Small intestine (tissue), 7 donors: ENCODE measurements around the gene SCP2D1. TPM values are rescaled to one million over a fixed set of nuclear protein-coding genes. Genes with fewer than 3 reads are reported as not detected.

Experiments
- DNase-seq, 2 donors: peaks; one replicate each; pipeline versions ENCODE4 v3.0.0 to v3.0.0-alpha.2; 2013
- FAIRE-seq: peaks from 2 replicates; lab custom pipeline; 2012; peaks lifted over from hg19 to GRCh38; lab: Jason Lieb, UNC
- H3K27ac ChIP-seq, 3 donors: one replicate each; pipeline ENCODE4 v1.5.1; 2013; ENCODE audit warnings: low read length in 2 of 3, mild to moderate bottlenecking in 2 of 3, control low read depth in 1 of 3, inconsistent platforms in 1 of 3, low read depth in 1 of 3, moderate library complexity in 1 of 3
- H3K27me3 ChIP-seq, 3 donors: one replicate each; pipeline ENCODE4 v1.6.1; 2013; ENCODE audit warnings: low read length in 3 of 3, inconsistent platforms in 1 of 3; ENCODE audit not compliant: control insufficient read depth in 3 of 3, insufficient read depth in 3 of 3
- H3K36me3 ChIP-seq, 3 donors: one replicate each; pipeline ENCODE4 v1.6.1; 2013; ENCODE audit warnings: low read length in 3 of 3, inconsistent platforms in 1 of 3, low read depth in 1 of 3, mild to moderate bottlenecking in 1 of 3, moderate library complexity in 1 of 3; ENCODE audit not compliant: control insufficient read depth in 3 of 3, insufficient read depth in 2 of 3
- H3K4me1 ChIP-seq, 3 donors: one replicate each; pipeline ENCODE4 v1.6.1; 2013; ENCODE audit warnings: low read length in 2 of 3, inconsistent platforms in 1 of 3, low read depth in 1 of 3, mild to moderate bottlenecking in 1 of 3, moderate library complexity in 1 of 3; ENCODE audit not compliant: control insufficient read depth in 3 of 3, insufficient read depth in 2 of 3
- H3K4me3 ChIP-seq, 3 donors: one replicate each; pipeline ENCODE4 v1.5.1; 2013; ENCODE audit warnings: low read length in 3 of 3, control low read depth in 1 of 3, inconsistent platforms in 1 of 3, low read depth in 1 of 3, mild to moderate bottlenecking in 1 of 3, moderate library complexity in 1 of 3
- H3K9me3 ChIP-seq, 2 donors: one replicate each; pipeline ENCODE4 v1.6.1; 2013; ENCODE audit warnings: low read depth in 1 of 2, low read length in 1 of 2; ENCODE audit not compliant: control insufficient read depth in 2 of 2, insufficient read depth in 1 of 2
- WGBS, 3 donors: extraction: QIAGEN DNeasy Blood & Tissue Kit; methylation state at CpG; one replicate each; pipeline ENCODE4 v1.1.7; 2013; 5-methylcytosine and 5-hydroxymethylcytosine counted together
- polyA plus RNA-seq, 4 donors: library from polyadenylated mRNA; stranded (reverse) in 3 of 4; unstranded in 1 of 4; fragments of 200-250 nt in 3 of 4; fragments of 120-200 nt in 1 of 4; gene quantifications; one replicate each; pipeline versions ENCODE4 v1.2.1 to v1.2.3, GENCODE V29; 2013
- donor health status: healthy with polysubstance abuse.
- donor health status: control.
- donor health status: control.
- donor health status: Bipolar disorder and iron deficiency.
- donor health status: healthy.

The SCP2D1 gene
- polyA plus RNA-seq, 4 donors, result not detected

- no peak for DNase-seq
- Histone ChIP-seq H3K36me3 (no peaks in the 10 kb centered on the region), H3K4me3 (no peak overlapping the region), H3K4me1 (no peaks in the 10 kb centered on the region), H3K9me3 (no peaks in the 10 kb centered on the region), H3K27me3 (no peaks in the 10 kb centered on the region), H3K27ac (no peak overlapping the region)
- 56 to 81% (median 74%) methylated on average over 3 of the region's 3 CpGs for WGBS, 3 donors
- FAIRE-seq, result no peak
These were observed 35.5 kb downstream of the SCP2D1 start for GRCh38 chr20:18849131-18849530.

- Histone ChIP-seq H3K9me3 (no peaks in the 10 kb centered on the region), H3K4me3 (no peak overlapping the region), H3K36me3 (no peaks in the 10 kb centered on the region), H3K27me3 (no peaks in the 10 kb centered on the region), H3K27ac (no peak overlapping the region), H3K4me1 (no peaks in the 10 kb centered on the region)
- no peak for FAIRE-seq
- DNase-seq, result no peak
These were observed 38.0 kb downstream of the SCP2D1 start for GRCh38 chr20:18851629-18852028.

- DNase-seq (no peak), FAIRE-seq (no peak)
- H3K27ac ChIP-seq, result no peak overlapping the region
- 78 to 85% (median 80%) methylated on average over 3 of the region's 3 CpGs for WGBS, 3 donors
- H3K27me3 ChIP-seq, result no peaks in the 10 kb centered on the region
- H3K9me3 ChIP-seq, result no peaks in the 10 kb centered on the region
- H3K4me3 ChIP-seq, result no peak overlapping the region
- H3K36me3 ChIP-seq, result no peaks in the 10 kb centered on the region
- no peaks in the 10 kb centered on the region for H3K4me1 ChIP-seq
These were observed 38.7 kb downstream of the SCP2D1 start for GRCh38 chr20:18852318-18852717.

- WGBS, 3 donors, result 76 to 90% (median 81%) methylated on average over 4 of the region's 4 CpGs
- H3K4me3 ChIP-seq, result no peak overlapping the region
- H3K27ac ChIP-seq, result no peak overlapping the region
- H3K4me1 ChIP-seq, result no peaks in the 10 kb centered on the region
- H3K27me3 ChIP-seq, result no peaks in the 10 kb centered on the region
- no peaks in the 10 kb centered on the region for H3K36me3 ChIP-seq
- no peak for DNase-seq
- FAIRE-seq, result no peak
- H3K9me3 ChIP-seq, result no peaks in the 10 kb centered on the region
These were observed 39.6 kb downstream of the SCP2D1 start for GRCh38 chr20:18853216-18853615.

- DNase-seq (no peak), FAIRE-seq (no peak)
- no peaks in the 10 kb centered on the region for H3K27me3 ChIP-seq
- H3K4me3 ChIP-seq, result no peak overlapping the region
- no peak overlapping the region for H3K27ac ChIP-seq
- no peaks in the 10 kb centered on the region for H3K36me3 ChIP-seq
- 48 to 86% (median 66%) methylated on average over 2 of the region's 2 CpGs for WGBS, 3 donors
- no peaks in the 10 kb centered on the region for H3K4me1 ChIP-seq
- no peaks in the 10 kb centered on the region for H3K9me3 ChIP-seq
These were observed 40.5 kb downstream of the SCP2D1 start for GRCh38 chr20:18853946-18854646.

GRCh38 chr20:18855882-18856281 lies 42.3 kb downstream of the SCP2D1 start:
- 88 to 92% (median 90%) methylated on average over 2 of the region's 2 CpGs for WGBS, 3 donors
- FAIRE-seq (no peak), DNase-seq (no peak)
- Histone ChIP-seq H3K27me3 (no peaks in the 10 kb centered on the region), H3K4me1 (no peaks in the 10 kb centered on the region), H3K4me3 (no peak overlapping the region), H3K36me3 (no peaks in the 10 kb centered on the region), H3K9me3 (peaks cover 0 to 5% of the 10 kb centered on the region in 2 donors), H3K27ac (no peak overlapping the region)

GRCh38 chr20:18856873-18857272 lies 43.3 kb downstream of the SCP2D1 start:
- H3K4me3 ChIP-seq, result no peak overlapping the region
- H3K4me1 ChIP-seq, result no peaks in the 10 kb centered on the region
- no peaks in the 10 kb centered on the region for H3K36me3 ChIP-seq
- no peak for DNase-seq
- no peak overlapping the region for H3K27ac ChIP-seq
- WGBS, 3 donors, result 43 to 77% (median 57%) methylated on average over 2 of the region's 2 CpGs
- no peak for FAIRE-seq
- H3K9me3 ChIP-seq, result peaks cover 0 to 5% of the 10 kb centered on the region in 2 donors
- no peaks in the 10 kb centered on the region for H3K27me3 ChIP-seq

GRCh38 chr20:18857640-18858039 lies 44.1 kb downstream of the SCP2D1 start:
- Histone ChIP-seq H3K4me3 (no peak overlapping the region), H3K27ac (no peak overlapping the region), H3K4me1 (no peaks in the 10 kb centered on the region), H3K27me3 (no peaks in the 10 kb centered on the region), H3K36me3 (no peaks in the 10 kb centered on the region), H3K9me3 (peaks cover 0 to 5% of the 10 kb centered on the region in 2 donors)
- WGBS, 3 donors, result 24 to 57% (median 32%) methylated on average over 1 of the region's 1 CpG
- no peak for FAIRE-seq
- DNase-seq, result no peak

- no peak overlapping the region for H3K4me3 ChIP-seq
These were observed 45.2 kb downstream of the SCP2D1 start for GRCh38 chr20:18858816-18859215.

More at GRCh38 chr20:18858816-18859215, 45.2 kb downstream of the SCP2D1 start:
- H3K36me3 ChIP-seq, result no peaks in the 10 kb centered on the region
- H3K4me1 ChIP-seq, result no peaks in the 10 kb centered on the region
- FAIRE-seq (no peak), DNase-seq (no peak)
- H3K27ac ChIP-seq, result no peak overlapping the region
- 85 to 87% (median 85%) methylated on average over 3 of the region's 3 CpGs for WGBS, 3 donors
- peaks cover 0 to 5% of the 10 kb centered on the region in 2 donors for H3K9me3 ChIP-seq
- H3K27me3 ChIP-seq, result no peaks in the 10 kb centered on the region
